Esophagus muscularis mucosa (tissue), 4 donors: ENCODE measurements around the gene KRT36. TPM values are rescaled to one million over a fixed set of nuclear protein-coding genes. Genes with fewer than 3 reads are reported as not detected.

Experiments
- DNase-seq: peaks from one replicate; pipeline ENCODE4 v3.0.0-alpha.2; 2017; ENCODE audit errors: extremely low spot score
- H3K27ac ChIP-seq, 4 donors: fragments of 200-600 bp; sonication (generic); replicated peaks in 1 of 4; 1 replicate in 3 of 4; 2 replicates in 1 of 4; pipeline ENCODE4 v1.5.1; 2016 to 2019; ENCODE audit warnings: mild to moderate bottlenecking in 1 of 4
- H3K27me3 ChIP-seq, 4 donors: fragments of 200-600 bp; sonication (generic); one replicate each; pipeline versions ENCODE4 v1.5.1 to v1.6.0; 2016 to 2019
- H3K36me3 ChIP-seq, 4 donors: fragments of 200-600 bp; sonication (generic); one replicate each; pipeline ENCODE4 v1.5.1; 2016 to 2019
- H3K4me1 ChIP-seq, 4 donors: fragments of 200-600 bp; sonication (generic); one replicate each; pipeline ENCODE4 v1.5.1; 2016 to 2019
- H3K4me3 ChIP-seq, 4 donors: fragments of 200-600 bp; sonication (generic); 1 replicate in 2 of 4; 2 replicates in 2 of 4; pipeline ENCODE4 v1.5.1; 2016 to 2019; ENCODE audit warnings: mild to moderate bottlenecking in 4 of 4, moderate library complexity in 1 of 4
- H3K9me3 ChIP-seq, 4 donors: fragments of 200-600 bp; sonication (generic); 1 replicate in 3 of 4; 2 replicates in 1 of 4; pipeline ENCODE4 v1.5.1; 2016 to 2019
- CTCF ChIP-seq, 3 experiments: fragments of 200-600 bp in 2 of 3; fragments of 450-650 bp in 1 of 3; sonication (generic) in 2 of 3; IDR thresholded peaks; one replicate each; pipeline ENCODE4 v1.5.1; 2017 to 2019; ENCODE audit warnings: antibody characterized with exemption in 3 of 3, mild to moderate bottlenecking in 2 of 3, moderate library complexity in 1 of 3
- EP300 ChIP-seq: sonication (generic); formaldehyde crosslinking; IDR thresholded peaks from one replicate; pipeline ENCODE4 v1.6.1; 2017; ENCODE audit warnings: antibody characterized with exemption
- POLR2A ChIP-seq: fragments of 450-650 bp; IDR thresholded peaks from one replicate; pipeline ENCODE4 v1.6.1; 2017; ENCODE audit warnings: antibody characterized with exemption, moderate library complexity, mild to moderate bottlenecking, low read depth
- POLR2AphosphoS5 ChIP-seq, 2 donors: sonication (generic); formaldehyde crosslinking; IDR thresholded peaks; one replicate each; pipeline ENCODE4 v1.6.1; 2017; ENCODE audit warnings: antibody characterized with exemption in 2 of 2
- WGBS: methylation state at CpG from one replicate; pipeline ENCODE4 v1.1.5; 2018; 5-methylcytosine and 5-hydroxymethylcytosine counted together
- intact Hi-C: fragments of 100-400 bp; cut with DNase I; formaldehyde crosslinking; loops from one replicate; pipeline ENCODE4 v1.15.1; 2023
- total RNA-seq, 4 donors: library from RNA; depleted of rRNA; stranded (reverse); fragments of >200 nt; gene quantifications; one replicate each; pipeline versions ENCODE4 v1.1.0 to v1.2.1, GENCODE V29; 2016

Gene KRT36
- total RNA-seq, 4 donors from 2014 or later: not detected

- intact Hi-C loops: no loop called here
- 69% methylated on average over 5 of the region's 5 CpGs for WGBS
Observed at GRCh38 chr17:41513168-41513547, 23.4 kb upstream of the KRT36 start.

GRCh38 chr17:41512546-41513167 is 22.9 kb upstream of the KRT36 start:
- no peak overlapping the region for H3K27ac ChIP-seq
- peaks cover 0 to 11% (median 0%) of the 10 kb centered on the region in 4 donors for H3K27me3 ChIP-seq
- no peak for TF ChIP-seq POLR2A
- no peak for TF ChIP-seq EP300
- TF ChIP-seq CTCF (IDR thresholded peaks at IDR 0.05): no peak
- no peak for TF ChIP-seq POLR2AphosphoS5 (IDR thresholded peaks at IDR 0.05)
- no peaks in the 10 kb centered on the region for H3K36me3 ChIP-seq
- H3K4me1 ChIP-seq: no peaks in the 10 kb centered on the region
- no peak for DNase-seq
- intact Hi-C loops: no loop called here
- H3K9me3 ChIP-seq: no peaks in the 10 kb centered on the region
- no peak overlapping the region for H3K4me3 ChIP-seq
- WGBS: 67% methylated on average over 7 of the region's 7 CpGs

More at GRCh38 chr17:41513168-41513547, 23.4 kb upstream of the KRT36 start:
- Histone ChIP-seq H3K27me3 (peaks cover 0 to 11% (median 0%) of the 10 kb centered on the region in 4 donors), H3K36me3 (no peaks in the 10 kb centered on the region), H3K4me1 (no peaks in the 10 kb centered on the region), H3K9me3 (no peaks in the 10 kb centered on the region), H3K4me3 (no peak overlapping the region), H3K27ac (no peak overlapping the region)
- TF ChIP-seq POLR2A (no peak), CTCF (IDR thresholded peaks at IDR 0.05) (no peak), EP300 (no peak)
- DNase-seq: no peak

DNA sequence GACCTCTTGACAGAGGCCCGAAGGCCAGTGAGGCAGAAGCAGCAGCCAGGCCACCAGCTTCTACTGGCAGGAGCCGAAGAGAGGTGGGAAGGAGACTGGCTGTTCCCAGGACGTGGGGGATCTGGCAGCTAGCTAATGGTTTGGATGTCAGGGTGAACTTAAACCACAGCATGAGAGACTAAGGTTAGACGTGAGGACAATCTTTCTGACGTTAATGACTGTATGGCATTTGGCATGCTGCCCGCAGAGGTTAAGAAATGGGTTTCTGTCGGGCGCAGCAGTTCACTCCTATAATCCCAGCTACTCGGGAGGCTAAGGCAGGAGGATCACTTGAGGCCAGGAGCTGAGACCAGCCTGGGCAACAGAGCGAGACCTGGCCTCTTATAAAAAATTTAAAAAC is 22.0 kb upstream of the KRT36 start:
- Histone ChIP-seq H3K36me3 (no peaks in the 10 kb centered on the region), H3K27ac (no peak overlapping the region), H3K27me3 (peaks cover 0 to 9% (median 0%) of the 10 kb centered on the region in 4 donors), H3K9me3 (no peaks in the 10 kb centered on the region), H3K4me1 (no peaks in the 10 kb centered on the region), H3K4me3 (no peak overlapping the region)
- intact Hi-C loops: no loop called here
- TF ChIP-seq EP300 (no peak), CTCF (IDR thresholded peaks at IDR 0.05) (no peak), POLR2A (no peak), POLR2AphosphoS5 (IDR thresholded peaks at IDR 0.05) (no peak)
- DNase-seq: no peak
- 87% methylated on average over 10 of the region's 10 CpGs for WGBS

- H3K27ac ChIP-seq: no peak overlapping the region
- intact Hi-C loops: no loop called here
- no peak overlapping the region for H3K4me3 ChIP-seq
- TF ChIP-seq POLR2A: no peak
- TF ChIP-seq EP300: no peak
- no peak for TF ChIP-seq CTCF (IDR thresholded peaks at IDR 0.05)
- no peak for TF ChIP-seq POLR2AphosphoS5 (IDR thresholded peaks at IDR 0.05)
- no peaks in the 10 kb centered on the region for H3K9me3 ChIP-seq
- H3K27me3 ChIP-seq: peaks cover 0 to 4% (median 0%) of the 10 kb centered on the region in 4 donors
- no peak for DNase-seq
- no peaks in the 10 kb centered on the region for H3K4me1 ChIP-seq
- no peaks in the 10 kb centered on the region for H3K36me3 ChIP-seq
- WGBS: 80% methylated on average over 1 of the region's 4 CpGs
Observed at GRCh38 chr17:41511116-41511515, 21.4 kb upstream of the KRT36 start.
